Activated CD4-positive, alpha-beta T cell treated with anti-CD3 and anti-CD28 coated beads, Interleukin-2, amount 10 ng/mL, durations not matched to agents 7 days and 5 days (primary cell): Measurements from ENCODE around the gene RNF123. TPM values are rescaled to one million over a fixed set of nuclear protein-coding genes. Genes with fewer than 3 reads are reported as not detected.

Source experiments
- CTCF ChIA-PET: fragments of 350-600 bp; sonication (Branson Sonifier 250); formaldehyde crosslinking; loops from one replicate; lab custom pipeline; 2021; ENCODE audit warnings: antibody characterized with exemption; lab: Charles Lee
- POLR2A ChIA-PET: fragments of 350-600 bp; sonication (Branson Sonifier 250); formaldehyde crosslinking; loops from one replicate; lab custom pipeline; 2021; ENCODE audit warnings: antibody characterized with exemption; lab: Charles Lee
- DNase-seq: peaks from one replicate; pipeline ENCODE4 v3.0.0-alpha.2; 2020
- H3K27ac Mint-ChIP-seq: one replicate; pipeline ENCODE4 v1.8.0; 2021; ENCODE audit warnings: mild to moderate bottlenecking, moderate library complexity, mixed read lengths
- H3K27me3 Mint-ChIP-seq: one replicate; pipeline ENCODE4 v1.8.0; 2021; ENCODE audit warnings: mixed read lengths
- H3K36me3 Mint-ChIP-seq: one replicate; pipeline ENCODE4 v1.8.0; 2021; ENCODE audit warnings: low read depth, mixed read lengths
- H3K4me1 Mint-ChIP-seq: one replicate; pipeline ENCODE4 v1.8.0; 2021; ENCODE audit warnings: mixed read lengths
- H3K4me3 Mint-ChIP-seq: one replicate; pipeline ENCODE4 v1.8.0; 2021; ENCODE audit warnings: mild to moderate bottlenecking, moderate library complexity, mixed read lengths
- H3K9me3 Mint-ChIP-seq: one replicate; pipeline ENCODE4 v1.8.0; 2021; ENCODE audit warnings: mixed read lengths
- total RNA-seq, 2 experiments: library from RNA; stranded (reverse); gene quantifications; one replicate each; pipeline ENCODE4 v1.2.3, GENCODE V29; 2021

RNF123 gene
- total RNA-seq, 2 experiments from 2014 or later: 47.5 to 49.2 TPM

DNA sequence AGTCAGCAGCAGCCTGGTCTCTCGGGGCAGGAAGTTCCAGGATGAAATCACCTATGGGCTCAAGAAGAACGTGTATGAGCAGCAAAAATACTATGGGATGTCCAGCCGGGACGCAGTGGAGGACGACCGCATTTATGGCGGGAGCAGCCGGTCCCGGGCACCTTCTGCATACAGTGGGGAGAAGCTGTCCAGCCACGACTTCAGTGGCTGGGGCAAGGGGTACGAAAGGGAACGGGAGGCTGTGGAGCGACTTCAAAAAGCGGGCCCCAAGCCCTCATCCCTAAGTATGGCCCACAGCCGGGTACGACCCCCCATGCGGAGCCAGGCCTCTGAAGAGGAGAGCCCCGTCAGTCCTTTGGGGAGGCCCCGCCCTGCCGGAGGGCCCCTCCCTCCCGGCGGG is 27.3 kb upstream of the RNF123 start:
- H3K4me3 Mint-ChIP-seq: no peak overlapping the region
- CTCF ChIA-PET: interaction anchor here (2.0 kb wide), 1 partner anchor 9 kb away, joined by 7 read pairs; no protein-coding TSS in a partner anchor
- POLR2A ChIA-PET: no interaction called here
- peaks cover 2% of the 10 kb centered on the region for H3K4me1 Mint-ChIP-seq
- no peak for DNase-seq
- no peaks in the 10 kb centered on the region for H3K9me3 Mint-ChIP-seq
- H3K27me3 Mint-ChIP-seq: no peaks in the 10 kb centered on the region
- no peak overlapping the region for H3K27ac Mint-ChIP-seq
- no peaks in the 10 kb centered on the region for H3K36me3 Mint-ChIP-seq

DNA sequence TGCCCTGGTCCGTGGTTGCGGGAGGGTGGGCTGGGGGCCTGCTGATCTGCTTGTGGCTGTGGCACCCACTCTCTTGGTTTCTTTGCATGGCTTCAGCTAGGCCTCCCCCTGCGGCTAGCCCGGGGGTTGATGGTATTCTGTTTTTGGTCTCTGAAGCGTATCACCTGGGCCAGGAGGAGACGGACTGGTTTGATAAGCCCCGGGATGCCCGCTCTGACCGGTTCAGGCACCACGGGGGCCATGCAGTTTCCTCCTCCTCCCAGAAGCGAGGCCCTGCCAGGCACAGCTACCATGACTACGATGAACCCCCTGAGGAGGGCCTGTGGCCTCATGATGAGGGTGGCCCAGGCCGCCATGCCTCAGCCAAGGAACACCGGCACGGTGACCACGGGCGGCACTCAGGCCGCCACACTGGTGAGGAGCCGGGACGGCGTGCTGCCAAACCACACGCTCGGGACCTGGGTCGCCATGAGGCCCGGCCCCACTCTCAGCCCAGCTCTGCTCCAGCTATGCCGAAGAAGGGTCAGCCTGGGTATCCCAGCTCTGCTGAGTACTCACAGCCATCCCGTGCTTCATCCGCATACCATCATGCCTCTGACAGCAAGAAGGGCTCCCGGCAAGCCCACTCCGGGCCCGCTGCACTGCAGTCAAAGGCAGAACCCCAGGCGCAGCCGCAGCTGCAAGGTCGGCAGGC is 26.5 kb upstream of the RNF123 start:
- Mint-ChIP-seq H3K4me1 (peaks cover 2% of the 10 kb centered on the region), H3K36me3 (no peaks in the 10 kb centered on the region), H3K27me3 (no peaks in the 10 kb centered on the region), H3K4me3 (no peak overlapping the region), H3K9me3 (no peaks in the 10 kb centered on the region), H3K27ac (no peak overlapping the region)
- CTCF ChIA-PET: interaction anchor here (2.0 to 4.9 kb wide), 2 partner anchors 9 to 123 kb away, joined by 7 to 20 read pairs; no protein-coding TSS in a partner anchor
- no peak for DNase-seq
- POLR2A ChIA-PET: no interaction called here

DNA sequence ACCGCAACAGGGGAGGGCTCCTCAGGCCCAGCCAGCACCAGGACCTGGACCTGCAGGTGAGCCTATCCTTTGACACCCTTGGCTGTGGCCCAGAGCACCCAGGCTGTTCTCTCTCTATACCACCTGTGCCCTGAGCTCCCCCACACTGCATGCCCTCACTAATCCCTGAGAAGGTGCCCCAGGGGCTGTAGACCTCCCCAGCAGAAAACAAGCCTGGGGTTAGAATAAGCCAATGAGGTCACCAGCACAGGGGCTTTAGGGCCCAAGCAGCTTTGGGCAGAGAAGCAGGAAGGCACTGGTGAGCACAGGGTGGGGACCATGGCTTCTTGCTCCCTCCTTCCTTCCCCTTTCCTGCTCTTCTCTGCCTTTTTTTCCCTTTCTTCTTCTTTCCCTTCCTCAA is 25.5 kb upstream of the RNF123 start:
- H3K4me3 Mint-ChIP-seq: no peak overlapping the region
- no peak overlapping the region for H3K27ac Mint-ChIP-seq
- ChIA-PET CTCF (interaction anchor here (0.6 to 4.9 kb wide), 3 partner anchors 8 to 409 kb away, joined by 3 to 20 read pairs (median 7); no protein-coding TSS in a partner anchor), POLR2A (no interaction called here)
- no peaks in the 10 kb centered on the region for H3K36me3 Mint-ChIP-seq
- H3K4me1 Mint-ChIP-seq: peaks cover 4% of the 10 kb centered on the region
- no peaks in the 10 kb centered on the region for H3K9me3 Mint-ChIP-seq
- no peaks in the 10 kb centered on the region for H3K27me3 Mint-ChIP-seq
- DNase-seq: no peak

DNA sequence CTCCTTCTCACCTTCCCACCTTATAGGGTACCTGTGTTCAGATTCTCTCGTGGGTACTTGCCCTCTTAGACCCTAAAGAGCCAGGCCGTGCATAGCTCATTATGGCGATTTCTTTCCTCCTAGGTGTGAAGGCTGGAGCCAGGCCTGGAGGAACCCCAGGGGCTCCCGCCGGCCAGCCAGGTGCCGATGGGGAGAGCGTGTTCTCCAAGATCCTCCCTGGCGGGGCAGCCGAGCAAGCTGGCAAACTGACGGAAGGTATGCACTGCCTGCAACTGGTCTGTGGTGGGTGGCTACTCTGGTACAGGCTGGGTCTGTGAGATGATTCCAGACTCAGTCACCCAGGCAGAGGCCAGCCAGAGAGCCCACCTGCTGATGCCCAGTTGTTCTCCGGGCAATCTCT is 25.1 kb upstream of the RNF123 start:
- H3K27ac Mint-ChIP-seq: no peak overlapping the region
- H3K27me3 Mint-ChIP-seq: no peaks in the 10 kb centered on the region
- H3K9me3 Mint-ChIP-seq: no peaks in the 10 kb centered on the region
- peaks cover 4% of the 10 kb centered on the region for H3K4me1 Mint-ChIP-seq
- no peaks in the 10 kb centered on the region for H3K36me3 Mint-ChIP-seq
- CTCF ChIA-PET: interaction anchor here (4.9 kb wide), 1 partner anchor 124 kb away, joined by 20 read pairs; no protein-coding TSS in a partner anchor
- H3K4me3 Mint-ChIP-seq: no peak overlapping the region
- DNase-seq: no peak
- POLR2A ChIA-PET: no interaction called here

DNA sequence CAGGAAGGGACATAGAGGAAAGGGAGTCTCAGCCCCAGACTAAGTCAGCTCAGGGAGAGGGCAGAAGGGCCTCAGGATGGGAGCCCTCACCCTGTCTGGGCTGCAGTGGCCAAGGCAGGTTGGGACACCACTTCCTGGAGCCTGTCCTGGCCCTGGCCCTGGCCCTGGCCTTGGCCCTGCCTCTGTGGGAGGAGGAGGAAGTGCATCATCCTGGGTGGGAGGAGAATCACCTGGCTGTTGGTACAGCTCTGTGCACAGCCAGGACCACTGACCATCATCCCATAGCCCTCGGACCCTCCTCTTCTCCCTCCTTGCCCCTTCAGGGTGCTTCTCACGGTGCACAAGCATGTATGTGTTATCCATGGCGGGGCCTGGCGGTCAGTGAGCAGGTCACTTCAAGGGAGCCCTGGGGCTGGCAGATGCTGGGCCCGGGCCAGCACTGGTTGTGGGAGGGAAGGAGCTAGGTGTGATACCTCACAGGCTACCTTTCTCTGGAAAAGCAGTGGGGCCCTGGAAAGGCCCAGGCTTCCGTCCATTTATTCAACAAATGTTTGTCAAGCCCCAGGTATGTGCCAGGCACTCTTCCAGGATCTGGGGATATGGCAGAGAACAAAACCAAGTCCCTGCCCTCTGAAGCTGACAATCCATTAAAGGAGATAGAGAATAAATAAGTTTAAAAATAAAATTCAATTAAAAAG is 23.4 kb upstream of the RNF123 start:
- H3K4me1 Mint-ChIP-seq: peaks cover 4% of the 10 kb centered on the region
- no peak overlapping the region for H3K4me3 Mint-ChIP-seq
- H3K9me3 Mint-ChIP-seq: no peaks in the 10 kb centered on the region
- H3K36me3 Mint-ChIP-seq: no peaks in the 10 kb centered on the region
- CTCF ChIA-PET: interaction anchor here (0.9 to 4.9 kb wide), 2 partner anchors 57 to 126 kb away, joined by 3 to 20 read pairs; no protein-coding TSS in a partner anchor
- no peak for DNase-seq
- H3K27me3 Mint-ChIP-seq: no peaks in the 10 kb centered on the region
- H3K27ac Mint-ChIP-seq: no peak overlapping the region
- POLR2A ChIA-PET: no interaction called here

DNA sequence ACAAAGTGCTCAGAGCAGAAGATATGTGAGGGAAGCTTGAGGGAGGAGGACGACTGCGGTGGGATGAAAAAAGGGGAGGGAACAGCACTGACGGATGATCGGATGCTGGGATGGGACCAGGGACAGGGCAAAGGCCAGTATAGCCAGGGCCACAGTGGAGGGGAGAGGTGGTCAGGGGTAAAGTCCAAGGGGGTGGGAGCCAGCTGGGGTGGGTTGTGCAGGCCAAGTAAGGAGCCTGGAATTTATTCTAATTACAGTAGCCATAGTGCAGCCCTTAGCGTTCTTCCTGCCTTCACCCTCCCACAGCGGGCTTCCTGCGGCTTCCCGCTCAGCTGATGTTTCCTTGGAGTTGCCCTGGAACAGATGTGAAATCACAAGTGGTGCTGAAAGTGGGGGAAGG is 22.8 kb upstream of the RNF123 start:
- no peak for DNase-seq
- no peak overlapping the region for H3K27ac Mint-ChIP-seq
- no peaks in the 10 kb centered on the region for H3K27me3 Mint-ChIP-seq
- peaks cover 4% of the 10 kb centered on the region for H3K4me1 Mint-ChIP-seq
- H3K9me3 Mint-ChIP-seq: no peaks in the 10 kb centered on the region
- H3K36me3 Mint-ChIP-seq: no peaks in the 10 kb centered on the region
- H3K4me3 Mint-ChIP-seq: no peak overlapping the region
- ChIA-PET CTCF (interaction anchor here (0.9 to 4.9 kb wide), 2 partner anchors 57 to 126 kb away, joined by 3 to 20 read pairs; no protein-coding TSS in a partner anchor), POLR2A (no interaction called here)

DNA sequence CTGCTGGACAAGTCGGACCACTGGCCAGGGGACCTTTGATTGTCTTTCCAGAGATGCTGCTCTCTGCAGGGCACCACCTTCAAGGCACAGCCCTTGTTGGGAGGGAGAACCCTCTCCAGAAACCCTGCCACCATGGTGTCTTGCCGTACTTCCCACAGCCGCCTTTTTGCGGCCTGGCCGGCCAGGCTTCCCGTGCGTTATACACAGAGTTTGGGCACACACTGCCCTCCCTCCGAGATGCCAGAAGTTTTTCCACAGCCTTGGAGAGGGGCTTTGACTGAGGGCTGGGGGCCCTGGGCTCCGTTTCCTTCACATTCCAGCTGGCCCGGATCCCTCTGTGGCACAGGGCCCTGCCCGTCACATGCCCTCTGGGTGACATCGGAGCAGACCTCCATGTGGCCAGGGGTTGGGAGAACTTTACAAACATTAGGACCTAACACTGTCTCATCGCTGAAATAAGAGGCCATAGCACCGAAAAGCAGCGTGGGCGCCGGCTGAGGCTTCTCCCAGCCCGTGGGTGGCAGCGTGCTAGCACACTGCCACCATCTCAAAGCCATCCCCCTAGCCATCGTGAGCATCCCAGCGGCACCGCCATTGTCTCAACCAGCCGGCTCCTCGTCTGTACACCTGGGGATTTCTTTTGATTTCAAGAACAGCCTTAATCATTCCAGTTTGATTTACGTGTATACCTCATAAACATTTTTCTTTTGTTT is 21.5 kb upstream of the RNF123 start:
- DNase-seq: no peak
- no peaks in the 10 kb centered on the region for H3K9me3 Mint-ChIP-seq
- peaks cover 2% of the 10 kb centered on the region for H3K36me3 Mint-ChIP-seq
- H3K4me3 Mint-ChIP-seq: no peak overlapping the region
- CTCF ChIA-PET: no interaction called here
- H3K4me1 Mint-ChIP-seq: peaks cover 10% of the 10 kb centered on the region
- POLR2A ChIA-PET: no interaction called here
- H3K27me3 Mint-ChIP-seq: no peaks in the 10 kb centered on the region
- no peak overlapping the region for H3K27ac Mint-ChIP-seq

DNA sequence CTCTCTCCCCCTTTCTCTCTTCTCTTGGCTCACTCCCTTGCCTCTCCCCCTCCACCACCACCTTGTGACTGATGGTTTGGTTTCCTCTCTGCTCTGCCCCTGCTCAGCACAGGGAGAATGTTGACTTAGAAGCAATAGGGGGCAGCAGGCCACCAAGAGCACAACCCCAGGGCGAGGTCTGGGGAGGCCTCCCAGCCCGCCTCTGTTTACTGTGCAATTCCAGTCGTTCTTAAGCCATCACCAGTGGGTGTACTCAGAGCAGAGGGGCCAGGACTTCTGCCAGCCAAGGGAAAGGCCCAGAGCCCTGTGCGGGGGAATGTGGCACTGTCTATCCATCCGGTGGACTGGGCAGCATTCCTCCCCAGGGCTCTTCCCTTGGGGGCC is 21.0 kb upstream of the RNF123 start:
- no peaks in the 10 kb centered on the region for H3K9me3 Mint-ChIP-seq
- no peak overlapping the region for H3K27ac Mint-ChIP-seq
- no peaks in the 10 kb centered on the region for H3K27me3 Mint-ChIP-seq
- ChIA-PET CTCF (no interaction called here), POLR2A (no interaction called here)
- H3K36me3 Mint-ChIP-seq: peaks cover 2% of the 10 kb centered on the region
- no peak for DNase-seq
- peaks cover 14% of the 10 kb centered on the region for H3K4me1 Mint-ChIP-seq
- no peak overlapping the region for H3K4me3 Mint-ChIP-seq

DNA sequence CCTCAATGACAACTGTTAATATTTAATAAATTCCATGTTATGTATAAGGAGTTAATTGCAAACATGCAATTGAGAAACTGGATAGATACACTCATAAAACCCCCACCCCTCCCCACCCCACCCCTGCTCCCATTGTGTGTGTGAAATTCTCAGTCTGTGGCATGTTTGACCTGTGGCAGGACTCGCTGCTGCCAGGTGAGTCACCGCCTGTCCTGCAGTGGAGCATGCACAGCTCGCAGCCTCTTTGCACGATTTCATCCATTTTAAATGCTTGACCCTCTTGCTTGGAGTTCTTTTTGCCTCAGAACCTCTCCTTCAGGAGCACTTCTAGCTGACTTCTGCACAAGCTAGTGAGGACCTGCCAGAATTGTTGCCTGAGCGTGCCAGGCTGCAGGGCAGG is 20.5 kb upstream of the RNF123 start:
- ChIA-PET POLR2A (no interaction called here), CTCF (interaction anchor here (0.6 to 1.6 kb wide), 2 partner anchors 128 to 129 kb away, joined by 3 to 6 read pairs; no protein-coding TSS in a partner anchor)
- H3K36me3 Mint-ChIP-seq: peaks cover 2% of the 10 kb centered on the region
- no peak overlapping the region for H3K4me3 Mint-ChIP-seq
- no peaks in the 10 kb centered on the region for H3K27me3 Mint-ChIP-seq
- H3K9me3 Mint-ChIP-seq: no peaks in the 10 kb centered on the region
- H3K27ac Mint-ChIP-seq: no peak overlapping the region
- DNase-seq: no peak
- H3K4me1 Mint-ChIP-seq: peaks cover 18% of the 10 kb centered on the region

DNA sequence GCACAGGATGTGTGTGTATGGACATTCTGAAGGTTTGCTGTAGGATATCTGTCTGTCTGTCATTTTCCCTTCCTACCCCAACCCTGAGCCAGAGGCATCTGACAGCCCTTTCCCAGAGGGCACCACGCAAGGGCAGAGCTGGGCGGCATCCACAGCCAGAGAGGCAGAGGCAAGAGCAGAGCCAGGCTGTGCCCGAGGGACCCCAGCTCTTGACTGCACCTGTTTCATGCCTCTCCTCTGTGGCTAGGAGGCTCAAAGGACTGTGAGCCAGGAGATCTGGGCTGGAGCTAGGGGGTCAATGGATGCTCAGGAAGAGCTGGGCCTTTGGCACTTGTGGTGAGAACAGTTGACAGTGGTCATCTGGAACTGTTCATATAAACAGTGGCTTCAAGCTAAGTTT is 20.0 kb upstream of the RNF123 start:
- Mint-ChIP-seq H3K4me1 (peaks cover 18% of the 10 kb centered on the region), H3K4me3 (no peak overlapping the region), H3K36me3 (peaks cover 2% of the 10 kb centered on the region), H3K9me3 (no peaks in the 10 kb centered on the region), H3K27me3 (no peaks in the 10 kb centered on the region), H3K27ac (no peak overlapping the region)
- ChIA-PET POLR2A (no interaction called here), CTCF (interaction anchor here (0.6 to 1.6 kb wide), 2 partner anchors 128 to 130 kb away, joined by 3 to 6 read pairs; no protein-coding TSS in a partner anchor)
- DNase-seq: no peak

DNA sequence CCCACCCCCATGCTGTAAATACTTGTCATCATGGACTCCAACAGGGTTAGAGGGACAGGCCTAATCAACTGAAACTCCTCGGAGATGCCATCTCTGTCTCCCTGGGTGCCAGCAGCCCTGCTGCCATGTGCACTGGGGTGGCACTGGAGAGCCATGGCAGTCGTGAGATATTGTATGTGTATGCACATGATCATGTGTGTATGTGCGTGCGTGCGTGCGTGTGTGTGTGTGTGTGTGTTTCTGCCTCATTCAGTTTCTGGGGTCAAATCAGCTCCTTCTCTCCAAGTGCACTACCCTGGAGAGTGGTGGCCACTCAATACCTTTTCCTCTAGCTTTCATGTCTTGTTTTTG is 18.4 kb upstream of the RNF123 start:
- no peak for DNase-seq
- H3K36me3 Mint-ChIP-seq: peaks cover 7% of the 10 kb centered on the region
- CTCF ChIA-PET: interaction anchor here (0.7 to 3.3 kb wide), 9 partner anchors 8 to 132 kb away, joined by 4 to 88 read pairs (median 7); no protein-coding TSS in a partner anchor
- peaks cover 31% of the 10 kb centered on the region for H3K4me1 Mint-ChIP-seq
- no peak overlapping the region for H3K4me3 Mint-ChIP-seq
- H3K27me3 Mint-ChIP-seq: no peaks in the 10 kb centered on the region
- no peak overlapping the region for H3K27ac Mint-ChIP-seq
- POLR2A ChIA-PET: interaction anchor here (1.6 kb wide), 1 partner anchor 131 kb away, joined by 13 read pairs; no protein-coding TSS in a partner anchor
- H3K9me3 Mint-ChIP-seq: no peaks in the 10 kb centered on the region
